ENCODE results near the gene DDX50. TPM values are rescaled to one million over a fixed set of nuclear protein-coding genes. Genes with fewer than 3 reads are reported as not detected.

Gene DDX50
- total and polyA plus RNA-seq, 8 donors, result 25.8 to 71.1 (median 60.6) TPM

- ATAC-seq, result no peak
- intact Hi-C loops (cut with DNase I), result no loop called here
Measured at GRCh38 chr10:68878496-68878895, 22.6 kb upstream of the DDX50 start.

GRCh38 chr10:68879628-68880027 lies 21.5 kb upstream of the DDX50 start:
- Histone ChIP-seq H3K36me3 (no peaks in the 10 kb centered on the region), H3K9me3 (no peaks in the 10 kb centered on the region), H3K4me1 (no peaks in the 10 kb centered on the region), H3K27ac (no peak overlapping the region), H3K27me3 (no peaks in the 10 kb centered on the region), H3K4me3 (no peak overlapping the region)
- ATAC-seq, result no peak
- no peak for DNase-seq
- intact Hi-C loops (cut with DNase I), result no loop called here
- no peak for TF ChIP-seq CTCF (IDR thresholded peaks at IDR 0.05)

More at GRCh38 chr10:68878496-68878895, 22.6 kb upstream of the DDX50 start:
- TF ChIP-seq CTCF (IDR thresholded peaks at IDR 0.05), result no peak
- Histone ChIP-seq H3K36me3 (no peaks in the 10 kb centered on the region), H3K9me3 (no peaks in the 10 kb centered on the region), H3K4me3 (no peak overlapping the region), H3K27me3 (no peaks in the 10 kb centered on the region), H3K4me1 (no peaks in the 10 kb centered on the region), H3K27ac (no peak overlapping the region)
- DNase-seq, result no peak

- Histone ChIP-seq H3K4me3 (no peak overlapping the region), H3K36me3 (no peaks in the 10 kb centered on the region), H3K27ac (no peak overlapping the region), H3K4me1 (no peaks in the 10 kb centered on the region), H3K9me3 (no peaks in the 10 kb centered on the region), H3K27me3 (no peaks in the 10 kb centered on the region)
- intact Hi-C loops (cut with DNase I), result no loop called here
- ATAC-seq, result no peak
- no peak for DNase-seq
- no peak for TF ChIP-seq CTCF (IDR thresholded peaks at IDR 0.05)
Measured at GRCh38 chr10:68880181-68880580, 20.9 kb upstream of the DDX50 start.

GRCh38 chr10:68895041-68895440 lies 6.1 kb upstream of the DDX50 start:
- Histone ChIP-seq H3K9me3 (no peaks in the 10 kb centered on the region), H3K4me1 (peaks cover 0 to 3% of the 10 kb centered on the region in 2 donors), H3K27ac (no peak overlapping the region), H3K4me3 (no peak overlapping the region), H3K36me3 (no peaks in the 10 kb centered on the region), H3K27me3 (no peaks in the 10 kb centered on the region)
- TF ChIP-seq CTCF (IDR thresholded peaks at IDR 0.05), result no peak
- ATAC-seq (no peak), DNase-seq (no peak)
- intact Hi-C loops (cut with DNase I), result loop anchor here in 1 of 2 donors (10.0 kb wide), 1 partner anchor 100 kb away; no protein-coding TSS in a partner anchor

- Histone ChIP-seq H3K9me3 (no peaks in the 10 kb centered on the region), H3K27me3 (no peaks in the 10 kb centered on the region), H3K36me3 (no peaks in the 10 kb centered on the region), H3K4me3 (no peak overlapping the region), H3K4me1 (peaks cover 4 to 17% of the 10 kb centered on the region in 2 donors), H3K27ac (no peak overlapping the region)
- ATAC-seq (no peak), DNase-seq (peak in 2 of 4 donors; percentile 61 to 82)
- intact Hi-C loops (cut with DNase I), result loop anchor here in 1 of 2 donors (10.0 kb wide), 1 partner anchor 103 kb away; no protein-coding TSS in a partner anchor
- peak; percentile 18 to 40 for TF ChIP-seq CTCF (IDR thresholded peaks at IDR 0.05)
Measured at GRCh38 chr10:68897336-68897741, 3.8 kb upstream of the DDX50 start.

Measured in left lung (tissue), 10 donors.